Endodermal cell (in vitro differentiated cells): ENCODE results near the gene SULT4A1. TPM values are rescaled to one million over a fixed set of nuclear protein-coding genes. Genes with fewer than 3 reads are reported as not detected.

Experiments
- DNase-seq: peaks from one replicate; pipeline ENCODE4 v3.0.0-alpha.2; 2017
- H3K27ac ChIP-seq: 2 replicates; pipeline ENCODE4 v1.5.1; 2013; ENCODE audit warnings: mild to moderate bottlenecking, low read depth, low read length, moderate library complexity
- H3K27me3 ChIP-seq: 2 replicates; pipeline ENCODE4 v1.6.1; 2013; ENCODE audit warnings: mild to moderate bottlenecking, low read length, moderate library complexity; ENCODE audit not compliant: insufficient read depth, control insufficient read depth, poor library complexity, severe bottlenecking
- H3K36me3 ChIP-seq: 2 replicates; pipeline ENCODE4 v1.7.0; 2013; ENCODE audit warnings: mild to moderate bottlenecking, low read length, moderate library complexity; ENCODE audit not compliant: control insufficient read depth, insufficient read depth
- H3K4me1 ChIP-seq: one replicate; pipeline ENCODE4 v1.7.0; 2013; ENCODE audit warnings: low read length; ENCODE audit not compliant: control insufficient read depth, insufficient read depth
- H3K4me3 ChIP-seq: 2 replicates; pipeline ENCODE4 v1.5.1; 2013; ENCODE audit warnings: mild to moderate bottlenecking, low read length, moderate library complexity
- H3K9ac ChIP-seq: 2 replicates; pipeline ENCODE4 v1.6.1; 2013; ENCODE audit warnings: mild to moderate bottlenecking, low read length, moderate library complexity; ENCODE audit not compliant: poor library complexity, severe bottlenecking; ENCODE audit errors: extremely low read depth
- H3K9me3 ChIP-seq: 2 replicates; pipeline ENCODE4 v1.6.1; 2013; ENCODE audit warnings: mild to moderate bottlenecking, low read length, moderate library complexity; ENCODE audit not compliant: control insufficient read depth
- H3K27ac Mint-ChIP-seq: 2 replicates; pipeline ENCODE4 v1.8.0; 2020; ENCODE audit warnings: mixed read lengths
- H3K27me3 Mint-ChIP-seq: 2 replicates; pipeline ENCODE4 v1.8.0; 2021; ENCODE audit warnings: mild to moderate bottlenecking, mixed read lengths; ENCODE audit not compliant: insufficient read depth
- H3K36me3 Mint-ChIP-seq: 2 replicates; pipeline ENCODE4 v1.8.0; 2020; ENCODE audit warnings: low read depth, mixed read lengths
- H3K4me1 Mint-ChIP-seq: 2 replicates; pipeline ENCODE4 v1.8.0; 2020; ENCODE audit warnings: mixed read lengths
- H3K4me3 Mint-ChIP-seq: 2 replicates; pipeline ENCODE4 v1.8.0; 2020; ENCODE audit warnings: mild to moderate bottlenecking, moderate library complexity, mixed read lengths
- H3K9me3 Mint-ChIP-seq: 2 replicates; pipeline ENCODE4 v1.8.0; 2020; ENCODE audit warnings: mild to moderate bottlenecking, mixed read lengths
- WGBS, 2 experiments: methylation state at CpG; one replicate each; pipeline versions ENCODE4 v1.1.5 to v1.1.7; 2013; ENCODE audit warnings: missing lambda C conversion rate in 2 of 2, mixed read lengths in 1 of 2; ENCODE audit not compliant: insufficient coverage in 1 of 2, insufficient read length in 1 of 2; 5-methylcytosine and 5-hydroxymethylcytosine counted together
- total RNA-seq, 2 donors: library from RNA; stranded (reverse); fragmentation: NEBNext Ultra II Directional in 1 of 2; extraction: Animal tissue kit (Norgen Biotek cat#: 25700) in 1 of 2; gene quantifications; 2 replicates in 1 of 2; 3 replicates in 1 of 2; pipeline ENCODE4 v1.2.1, GENCODE V29; 2021
- TF ChIP-seq, protein P1 (sequence below): fragments of 200-600 bp; sonication (generic); conservative IDR thresholded peaks from 2 replicates; pipeline ENCODE4 v1.5.0; 2021; ENCODE audit warnings: antibody characterized with exemption, mild to moderate bottlenecking

The SULT4A1 gene
- total RNA-seq, 2 donors from 2014 or later, result 11.4 to 12.7 TPM

- Histone ChIP-seq H3K9ac (no peak overlapping the region), H3K27me3 (no peaks in the 10 kb centered on the region), H3K9me3 (peaks cover 10% of the 10 kb centered on the region), H3K4me3 (no peak overlapping the region), H3K27ac (no peak overlapping the region), H3K36me3 (no peaks in the 10 kb centered on the region), H3K4me1 (peaks cover 6% of the 10 kb centered on the region)
- Mint-ChIP-seq H3K9me3 (peaks cover 14% of the 10 kb centered on the region), H3K36me3 (peaks cover 19% of the 10 kb centered on the region), H3K4me3 (no peak overlapping the region), H3K27ac (no peak overlapping the region), H3K4me1 (peaks cover 16% of the 10 kb centered on the region), H3K27me3 (peaks cover 1% of the 10 kb centered on the region)
- TF ChIP-seq, protein P1, sequence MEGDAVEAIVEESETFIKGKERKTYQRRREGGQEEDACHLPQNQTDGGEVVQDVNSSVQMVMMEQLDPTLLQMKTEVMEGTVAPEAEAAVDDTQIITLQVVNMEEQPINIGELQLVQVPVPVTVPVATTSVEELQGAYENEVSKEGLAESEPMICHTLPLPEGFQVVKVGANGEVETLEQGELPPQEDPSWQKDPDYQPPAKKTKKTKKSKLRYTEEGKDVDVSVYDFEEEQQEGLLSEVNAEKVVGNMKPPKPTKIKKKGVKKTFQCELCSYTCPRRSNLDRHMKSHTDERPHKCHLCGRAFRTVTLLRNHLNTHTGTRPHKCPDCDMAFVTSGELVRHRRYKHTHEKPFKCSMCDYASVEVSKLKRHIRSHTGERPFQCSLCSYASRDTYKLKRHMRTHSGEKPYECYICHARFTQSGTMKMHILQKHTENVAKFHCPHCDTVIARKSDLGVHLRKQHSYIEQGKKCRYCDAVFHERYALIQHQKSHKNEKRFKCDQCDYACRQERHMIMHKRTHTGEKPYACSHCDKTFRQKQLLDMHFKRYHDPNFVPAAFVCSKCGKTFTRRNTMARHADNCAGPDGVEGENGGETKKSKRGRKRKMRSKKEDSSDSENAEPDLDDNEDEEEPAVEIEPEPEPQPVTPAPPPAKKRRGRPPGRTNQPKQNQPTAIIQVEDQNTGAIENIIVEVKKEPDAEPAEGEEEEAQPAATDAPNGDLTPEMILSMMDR, result no peak
- DNase-seq, result peak; percentile 22
- 94 to 100% methylated on average over 3 to 7 of the region's 7 CpGs for WGBS, 2 experiments
Observed at GRCh38 chr22:43859176-43859575, 3.1 kb downstream of the SULT4A1 start.

- Histone ChIP-seq H3K4me1 (peaks cover 6% of the 10 kb centered on the region), H3K36me3 (no peaks in the 10 kb centered on the region), H3K9ac (no peak overlapping the region), H3K9me3 (peaks cover 10% of the 10 kb centered on the region), H3K4me3 (no peak overlapping the region), H3K27ac (no peak overlapping the region), H3K27me3 (no peaks in the 10 kb centered on the region)
- H3K27me3 Mint-ChIP-seq, result no peaks in the 10 kb centered on the region
- DNase-seq, result peak; percentile 39
- H3K36me3 Mint-ChIP-seq, result peaks cover 19% of the 10 kb centered on the region
- WGBS, 2 experiments, result 87 to 92% methylated on average over 3 to 11 of the region's 11 CpGs
- TF ChIP-seq, protein P1, result no peak
- H3K9me3 Mint-ChIP-seq, result peaks cover 14% of the 10 kb centered on the region
- peaks cover 16% of the 10 kb centered on the region for H3K4me1 Mint-ChIP-seq
- H3K4me3 Mint-ChIP-seq, result no peak overlapping the region
- no peak overlapping the region for H3K27ac Mint-ChIP-seq
Observed at GRCh38 chr22:43858156-43858895, 4.0 kb downstream of the SULT4A1 start.

GRCh38 chr22:43857367-43857766 is 4.9 kb downstream of the SULT4A1 start:
- peaks cover 6% of the 10 kb centered on the region for H3K4me1 ChIP-seq
- Mint-ChIP-seq H3K4me1 (peaks cover 16% of the 10 kb centered on the region), H3K4me3 (no peak overlapping the region), H3K9me3 (peaks cover 14% of the 10 kb centered on the region), H3K27me3 (no peaks in the 10 kb centered on the region), H3K36me3 (peaks cover 19% of the 10 kb centered on the region), H3K27ac (no peak overlapping the region)
- no peak overlapping the region for H3K4me3 ChIP-seq
- no peak overlapping the region for H3K9ac ChIP-seq
- TF ChIP-seq, protein P1, result no peak
- no peak for DNase-seq
- H3K9me3 ChIP-seq, result peaks cover 10% of the 10 kb centered on the region
- H3K27me3 ChIP-seq, result no peaks in the 10 kb centered on the region
- H3K36me3 ChIP-seq, result no peaks in the 10 kb centered on the region
- no peak overlapping the region for H3K27ac ChIP-seq
